Hepatocyte (in vitro differentiated cells): Measurements from ENCODE around the gene PRKCA. TPM values are rescaled to one million over a fixed set of nuclear protein-coding genes. Genes with fewer than 3 reads are reported as not detected.

Experiments used
- DNase-seq: peaks from one replicate; pipeline ENCODE4 v3.0.0-alpha.2; 2016; ENCODE audit warnings: low spot score
- H2AFZ ChIP-seq: fragments of 200-600 bp; sonication (generic); 2 replicates; pipeline ENCODE4 v1.6.0; 2016; ENCODE audit warnings: antibody characterized with exemption, mild to moderate bottlenecking
- H3K27ac ChIP-seq: fragments of 200-600 bp; sonication (generic); 2 replicates; pipeline ENCODE4 v1.5.1; 2016; ENCODE audit warnings: mild to moderate bottlenecking
- H3K27me3 ChIP-seq: fragments of 200-600 bp; sonication (generic); 2 replicates; pipeline ENCODE4 v1.6.1; 2016
- H3K36me3 ChIP-seq: fragments of 200-600 bp; sonication (generic); replicated peaks from 2 replicates; pipeline ENCODE4 v1.5.1; 2016; ENCODE audit warnings: low read depth; ENCODE audit not compliant: insufficient read depth
- H3K4me1 ChIP-seq: fragments of 200-600 bp; sonication (generic); 2 replicates; pipeline ENCODE4 v1.5.1; 2016; ENCODE audit warnings: mild to moderate bottlenecking, moderate library complexity; ENCODE audit not compliant: insufficient read depth
- H3K4me2 ChIP-seq: fragments of 200-600 bp; sonication (generic); 2 replicates; pipeline ENCODE4 v1.6.0; 2016
- H3K4me3 ChIP-seq: fragments of 200-600 bp; sonication (generic); 2 replicates; pipeline ENCODE4 v1.5.1; 2016; ENCODE audit warnings: mild to moderate bottlenecking
- H3K79me2 ChIP-seq: fragments of 200-600 bp; sonication (generic); 2 replicates; pipeline ENCODE4 v1.6.0; 2017; ENCODE audit warnings: mild to moderate bottlenecking
- H3K9me2 ChIP-seq: fragments of 200-600 bp; sonication (generic); replicated peaks from 2 replicates; pipeline ENCODE4 v1.6.0; 2017; ENCODE audit warnings: mild to moderate bottlenecking; ENCODE audit not compliant: insufficient read depth
- H3K9me3 ChIP-seq: fragments of 200-600 bp; sonication (generic); 2 replicates; pipeline ENCODE4 v1.5.1; 2016; ENCODE audit warnings: low read depth, mild to moderate bottlenecking
- H4K20me1 ChIP-seq: fragments of 200-600 bp; sonication (generic); 2 replicates; pipeline ENCODE4 v1.6.0; 2016; ENCODE audit warnings: mild to moderate bottlenecking; ENCODE audit not compliant: insufficient read depth, poor library complexity, severe bottlenecking
- EZH2 ChIP-seq: fragments of 200-600 bp; sonication (generic); IDR thresholded peaks from 2 replicates; pipeline ENCODE4 v1.6.1; 2016; ENCODE audit warnings: antibody characterized with exemption, mild to moderate bottlenecking, borderline replicate concordance
- EZH2phosphoT487 ChIP-seq: fragments of 200-600 bp; sonication (generic); IDR thresholded peaks from one replicate; pipeline ENCODE4 v1.6.1; 2018; ENCODE audit warnings: antibody characterized with exemption, mild to moderate bottlenecking, low read depth, moderate library complexity; ENCODE audit not compliant: unreplicated experiment, severe bottlenecking
- WGBS: methylation state at CpG from one replicate; pipeline ENCODE4 v1.1.6; 2016; ENCODE audit warnings: low lambda C conversion rate; ENCODE audit errors: missing lambda C conversion rate; 5-methylcytosine and 5-hydroxymethylcytosine counted together
- polyA plus RNA-seq: library from polyadenylated mRNA; unstranded; fragments of >200 nt; fragmentation: Nextera tagmentation; extraction: Ambion mirVana; gene quantifications from 2 replicates; pipeline ENCODE4 v1.2.1, GENCODE V29; 2016
- total RNA-seq: library from RNA; depleted of rRNA; stranded (reverse); fragments of >200 nt; gene quantifications from 2 replicates; pipeline ENCODE4 v1.2.3, GENCODE V29; 2014
- TF ChIP-seq, protein P1 (sequence below): fragments of 200-600 bp; sonication (generic); IDR thresholded peaks from 2 replicates; pipeline ENCODE4 v1.5.1; 2016; ENCODE audit warnings: antibody characterized with exemption, mild to moderate bottlenecking; ENCODE audit not compliant: poor library complexity

Gene PRKCA
- total and polyA plus RNA-seq, 2 experiments from 2014 or later = 5.9 to 18.5 TPM

- Histone ChIP-seq H3K4me2 (no peak overlapping the region), H4K20me1 (no peaks in the 10 kb centered on the region), H2AFZ (no peak overlapping the region), H3K27me3 (no peaks in the 10 kb centered on the region), H3K4me3 (no peak overlapping the region), H3K36me3 (no peaks in the 10 kb centered on the region), H3K4me1 (peaks cover 21% of the 10 kb centered on the region), H3K27ac (peak overlapping the region; percentile 84), H3K79me2 (peaks cover 6% of the 10 kb centered on the region), H3K9me3 (no peaks in the 10 kb centered on the region), H3K9me2 (no peaks in the 10 kb centered on the region)
- WGBS = 66% methylated on average over 6 of the region's 6 CpGs
- TF ChIP-seq EZH2phosphoT487 (no peak), EZH2 (no peak)
- TF ChIP-seq, protein P1, sequence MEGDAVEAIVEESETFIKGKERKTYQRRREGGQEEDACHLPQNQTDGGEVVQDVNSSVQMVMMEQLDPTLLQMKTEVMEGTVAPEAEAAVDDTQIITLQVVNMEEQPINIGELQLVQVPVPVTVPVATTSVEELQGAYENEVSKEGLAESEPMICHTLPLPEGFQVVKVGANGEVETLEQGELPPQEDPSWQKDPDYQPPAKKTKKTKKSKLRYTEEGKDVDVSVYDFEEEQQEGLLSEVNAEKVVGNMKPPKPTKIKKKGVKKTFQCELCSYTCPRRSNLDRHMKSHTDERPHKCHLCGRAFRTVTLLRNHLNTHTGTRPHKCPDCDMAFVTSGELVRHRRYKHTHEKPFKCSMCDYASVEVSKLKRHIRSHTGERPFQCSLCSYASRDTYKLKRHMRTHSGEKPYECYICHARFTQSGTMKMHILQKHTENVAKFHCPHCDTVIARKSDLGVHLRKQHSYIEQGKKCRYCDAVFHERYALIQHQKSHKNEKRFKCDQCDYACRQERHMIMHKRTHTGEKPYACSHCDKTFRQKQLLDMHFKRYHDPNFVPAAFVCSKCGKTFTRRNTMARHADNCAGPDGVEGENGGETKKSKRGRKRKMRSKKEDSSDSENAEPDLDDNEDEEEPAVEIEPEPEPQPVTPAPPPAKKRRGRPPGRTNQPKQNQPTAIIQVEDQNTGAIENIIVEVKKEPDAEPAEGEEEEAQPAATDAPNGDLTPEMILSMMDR = no peak
- DNase-seq = peak; percentile 51
These were observed 221.2 kb downstream of the PRKCA start for GRCh38 chr17:66523378-66524200.

DNA sequence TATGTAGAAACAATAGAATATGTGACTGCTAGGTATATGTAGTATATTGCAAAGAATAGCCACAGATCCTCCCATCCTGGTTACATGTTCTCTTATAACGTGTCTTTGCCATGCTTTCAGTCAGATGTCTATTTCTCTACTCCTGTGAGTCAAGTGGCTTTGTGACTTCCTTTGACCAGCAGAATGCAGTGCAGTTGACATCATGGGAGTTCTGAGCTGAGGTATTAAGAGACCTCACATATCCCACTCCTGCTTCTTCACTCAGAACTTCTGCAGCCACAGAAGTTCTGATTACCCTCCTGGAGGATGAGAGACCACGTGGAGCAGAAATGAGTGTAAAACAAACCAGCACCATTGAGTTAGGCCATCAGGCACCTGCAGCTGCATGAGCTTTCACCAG lies 222.5 kb downstream of the PRKCA start:
- peaks cover 21% of the 10 kb centered on the region for H3K4me1 ChIP-seq
- H2AFZ ChIP-seq = no peak overlapping the region
- WGBS = 92% methylated on average over 2 of the region's 2 CpGs
- H3K79me2 ChIP-seq = peaks cover 9% of the 10 kb centered on the region
- no peaks in the 10 kb centered on the region for H3K9me2 ChIP-seq
- no peak overlapping the region for H3K4me2 ChIP-seq
- no peak for DNase-seq
- no peaks in the 10 kb centered on the region for H3K36me3 ChIP-seq
- no peaks in the 10 kb centered on the region for H3K27me3 ChIP-seq
- no peaks in the 10 kb centered on the region for H3K9me3 ChIP-seq
- no peak overlapping the region for H3K4me3 ChIP-seq
- no peaks in the 10 kb centered on the region for H4K20me1 ChIP-seq
- no peak overlapping the region for H3K27ac ChIP-seq
- TF ChIP-seq EZH2phosphoT487 (no peak), EZH2 (no peak)
- TF ChIP-seq, protein P1 = no peak

DNA sequence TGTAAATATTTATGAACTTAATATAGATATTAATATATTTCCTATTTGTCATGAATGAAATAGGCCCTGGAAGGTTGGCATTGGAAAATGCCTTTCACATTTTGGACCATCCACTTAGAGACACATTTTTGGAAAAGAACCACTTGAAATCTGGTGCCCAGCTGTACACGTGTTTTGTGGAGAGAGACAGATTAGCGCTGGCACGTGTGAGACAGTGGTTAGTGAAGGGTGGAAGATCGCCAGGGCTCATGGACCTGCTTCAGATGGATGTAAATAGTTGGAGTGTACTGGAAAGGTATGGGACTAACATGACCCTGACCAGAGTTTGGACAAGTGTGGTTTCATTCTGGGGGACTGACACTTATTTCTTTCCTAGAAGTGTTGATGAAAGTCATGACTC lies 222.9 kb downstream of the PRKCA start:
- Histone ChIP-seq H4K20me1 (no peaks in the 10 kb centered on the region), H3K4me2 (no peak overlapping the region), H3K27me3 (no peaks in the 10 kb centered on the region), H3K9me2 (no peaks in the 10 kb centered on the region), H3K36me3 (no peaks in the 10 kb centered on the region), H3K79me2 (peaks cover 9% of the 10 kb centered on the region), H3K27ac (no peak overlapping the region), H2AFZ (no peak overlapping the region), H3K4me3 (no peak overlapping the region), H3K9me3 (no peaks in the 10 kb centered on the region), H3K4me1 (peaks cover 21% of the 10 kb centered on the region)
- WGBS = 84% methylated on average over 4 of the region's 4 CpGs
- TF ChIP-seq, protein P1 = no peak
- TF ChIP-seq EZH2 = no peak
- DNase-seq = no peak
